Glutamatergic neuron (in vitro differentiated cells): ENCODE measurements around the gene GBX2. TPM values are rescaled to one million over a fixed set of nuclear protein-coding genes. Genes with fewer than 3 reads are reported as not detected.

Experiments used
- DNase-seq: peaks from one replicate; pipeline ENCODE4 v3.0.0; 2022
- H3K27ac Mint-ChIP-seq: one replicate; pipeline ENCODE4 v1.8.0; 2020; ENCODE audit warnings: mild to moderate bottlenecking, mixed read lengths, inconsistent platforms; ENCODE audit not compliant: unreplicated experiment
- H3K27me3 Mint-ChIP-seq: one replicate; pipeline ENCODE4 v1.8.0; 2020; ENCODE audit warnings: mild to moderate bottlenecking, moderate library complexity, mixed read lengths, inconsistent platforms; ENCODE audit not compliant: unreplicated experiment
- H3K36me3 Mint-ChIP-seq: one replicate; pipeline ENCODE4 v1.8.0; 2020; ENCODE audit warnings: mild to moderate bottlenecking, mixed read lengths, inconsistent platforms; ENCODE audit not compliant: unreplicated experiment
- H3K4me1 Mint-ChIP-seq: one replicate; pipeline ENCODE4 v1.8.0; 2020; ENCODE audit warnings: mild to moderate bottlenecking, low read depth, mixed read lengths, inconsistent platforms; ENCODE audit not compliant: unreplicated experiment
- H3K4me3 Mint-ChIP-seq: one replicate; pipeline ENCODE4 v1.8.0; 2020; ENCODE audit warnings: mild to moderate bottlenecking, mixed read lengths, inconsistent platforms; ENCODE audit not compliant: unreplicated experiment
- H3K9me3 Mint-ChIP-seq: one replicate; pipeline ENCODE4 v1.8.0; 2020; ENCODE audit warnings: mild to moderate bottlenecking, moderate library complexity, mixed read lengths, inconsistent platforms; ENCODE audit not compliant: unreplicated experiment
- CTCF ChIP-seq: fragments of 200-600 bp; sonication (generic); IDR thresholded peaks from one replicate; pipeline ENCODE4 v1.5.0; 2021; ENCODE audit not compliant: partially characterized antibody, unreplicated experiment
- total RNA-seq: library from RNA; stranded (reverse); fragmentation: NEBNext Ultra II Directional; extraction: Animal tissue kit (Norgen Biotek cat#: 25700); gene quantifications from one replicate; pipeline ENCODE4 v1.2.1, GENCODE V29; 2021; ENCODE audit not compliant: unreplicated experiment

The GBX2 gene
- total RNA-seq, 1 donor from 2014 or later = 1.2 TPM

- Mint-ChIP-seq H3K4me3 (no peak overlapping the region), H3K4me1 (peaks cover 10% of the 10 kb centered on the region), H3K27me3 (peaks cover 12% of the 10 kb centered on the region), H3K27ac (no peak overlapping the region), H3K9me3 (peaks cover 2% of the 10 kb centered on the region), H3K36me3 (no peaks in the 10 kb centered on the region)
- no peak for DNase-seq
- TF ChIP-seq CTCF = no peak
These were observed 46.3 kb upstream of the GBX2 start for GRCh38 chr2:236214376-236214995.

GRCh38 chr2:236211296-236211695 is 43.1 kb upstream of the GBX2 start:
- peaks cover 6% of the 10 kb centered on the region for H3K9me3 Mint-ChIP-seq
- DNase-seq = no peak
- no peak overlapping the region for H3K27ac Mint-ChIP-seq
- no peak overlapping the region for H3K4me3 Mint-ChIP-seq
- TF ChIP-seq CTCF = no peak
- H3K4me1 Mint-ChIP-seq = peaks cover 3% of the 10 kb centered on the region
- H3K36me3 Mint-ChIP-seq = peaks cover 6% of the 10 kb centered on the region
- H3K27me3 Mint-ChIP-seq = peaks cover 8% of the 10 kb centered on the region

GRCh38 chr2:236210536-236210935 is 42.4 kb upstream of the GBX2 start:
- TF ChIP-seq CTCF = no peak
- H3K9me3 Mint-ChIP-seq = peaks cover 10% of the 10 kb centered on the region
- H3K27ac Mint-ChIP-seq = no peak overlapping the region
- DNase-seq = no peak
- peaks cover 9% of the 10 kb centered on the region for H3K36me3 Mint-ChIP-seq
- H3K27me3 Mint-ChIP-seq = peaks cover 5% of the 10 kb centered on the region
- peaks cover 2% of the 10 kb centered on the region for H3K4me1 Mint-ChIP-seq
- no peak overlapping the region for H3K4me3 Mint-ChIP-seq

GRCh38 chr2:236209996-236210395 is 41.8 kb upstream of the GBX2 start:
- Mint-ChIP-seq H3K27me3 (peaks cover 4% of the 10 kb centered on the region), H3K27ac (no peak overlapping the region), H3K36me3 (peaks cover 9% of the 10 kb centered on the region), H3K9me3 (peaks cover 10% of the 10 kb centered on the region), H3K4me3 (no peak overlapping the region), H3K4me1 (peaks cover 2% of the 10 kb centered on the region)
- TF ChIP-seq CTCF = no peak
- DNase-seq = no peak

- DNase-seq = no peak
- peaks cover 4% of the 10 kb centered on the region for H3K27me3 Mint-ChIP-seq
- H3K9me3 Mint-ChIP-seq = peaks cover 10% of the 10 kb centered on the region
- H3K4me3 Mint-ChIP-seq = no peak overlapping the region
- peak overlapping the region; percentile 65 for H3K27ac Mint-ChIP-seq
- peaks cover 9% of the 10 kb centered on the region for H3K36me3 Mint-ChIP-seq
- H3K4me1 Mint-ChIP-seq = peaks cover 2% of the 10 kb centered on the region
- no peak for TF ChIP-seq CTCF
These were observed 41.3 kb upstream of the GBX2 start for GRCh38 chr2:236209535-236209934.
